D721Med (cell line): ENCODE data around the gene TAF11L9.
"Not testable (repeated sequence)": the region's sequence is repeated elsewhere in the genome, so short reads cannot be mapped to it uniquely, and the experiment has no call there.

Source experiments
- DNase-seq: peaks from one replicate; pipeline ENCODE4 v3.0.0; 2011; ENCODE audit warnings: low spot score; ENCODE audit not compliant: insufficient read length
- FAIRE-seq: peaks from 2 replicates; lab custom pipeline; 2011; peaks lifted over from hg19 to GRCh38; lab: Jason Lieb, UNC
- TF ChIP-seq, protein P1 (sequence below): IDR thresholded peaks from 2 replicates; pipeline ENCODE4 v1.5.1; 2012; ENCODE audit warnings: mild to moderate bottlenecking, control low read depth; ENCODE audit not compliant: insufficient read depth; ENCODE audit errors: missing control alignments

TAF11L9 gene

DNA sequence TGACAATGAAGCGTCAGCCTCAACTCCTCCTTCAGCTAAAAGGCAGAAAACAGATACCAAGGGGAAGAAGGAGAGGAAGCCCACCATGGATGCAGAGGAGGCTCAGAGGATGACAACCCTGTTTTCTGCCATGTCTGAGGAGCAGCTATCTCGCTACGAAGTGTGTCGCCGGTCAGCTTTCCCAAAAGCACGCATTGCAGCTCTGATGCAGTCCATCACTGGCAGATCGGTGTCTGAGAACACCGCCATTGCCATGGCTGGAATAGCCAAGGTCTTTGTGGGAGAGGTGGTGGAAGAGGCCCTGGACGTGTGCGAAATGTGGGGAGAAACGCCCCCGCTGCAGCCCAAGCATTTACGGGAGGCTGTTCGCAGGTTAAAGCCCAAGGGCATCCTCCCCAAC is 10.8 kb upstream of the TAF11L9 start:
- DNase-seq (no peak), FAIRE-seq (no peak)
- TF ChIP-seq, protein P1, sequence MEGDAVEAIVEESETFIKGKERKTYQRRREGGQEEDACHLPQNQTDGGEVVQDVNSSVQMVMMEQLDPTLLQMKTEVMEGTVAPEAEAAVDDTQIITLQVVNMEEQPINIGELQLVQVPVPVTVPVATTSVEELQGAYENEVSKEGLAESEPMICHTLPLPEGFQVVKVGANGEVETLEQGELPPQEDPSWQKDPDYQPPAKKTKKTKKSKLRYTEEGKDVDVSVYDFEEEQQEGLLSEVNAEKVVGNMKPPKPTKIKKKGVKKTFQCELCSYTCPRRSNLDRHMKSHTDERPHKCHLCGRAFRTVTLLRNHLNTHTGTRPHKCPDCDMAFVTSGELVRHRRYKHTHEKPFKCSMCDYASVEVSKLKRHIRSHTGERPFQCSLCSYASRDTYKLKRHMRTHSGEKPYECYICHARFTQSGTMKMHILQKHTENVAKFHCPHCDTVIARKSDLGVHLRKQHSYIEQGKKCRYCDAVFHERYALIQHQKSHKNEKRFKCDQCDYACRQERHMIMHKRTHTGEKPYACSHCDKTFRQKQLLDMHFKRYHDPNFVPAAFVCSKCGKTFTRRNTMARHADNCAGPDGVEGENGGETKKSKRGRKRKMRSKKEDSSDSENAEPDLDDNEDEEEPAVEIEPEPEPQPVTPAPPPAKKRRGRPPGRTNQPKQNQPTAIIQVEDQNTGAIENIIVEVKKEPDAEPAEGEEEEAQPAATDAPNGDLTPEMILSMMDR, result no peak

DNA sequence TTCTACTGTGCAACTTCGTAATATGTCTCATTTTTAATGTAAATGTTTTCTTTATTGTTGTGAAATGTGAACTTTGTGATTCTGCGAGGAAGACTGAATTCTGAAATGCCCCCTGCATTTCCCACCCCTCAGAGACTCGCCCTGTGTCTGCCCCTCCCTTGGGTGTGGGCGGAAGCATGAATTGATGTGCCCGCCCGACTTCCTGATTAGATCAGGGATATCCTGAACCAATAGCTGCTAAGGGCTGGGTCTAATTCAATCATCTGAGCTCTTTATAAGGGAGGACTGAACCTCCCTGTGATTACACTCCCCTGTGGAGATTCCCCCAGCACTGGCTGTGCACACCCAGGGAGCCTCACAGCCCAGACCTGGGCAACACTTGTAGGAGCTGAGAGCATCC is 9.7 kb upstream of the TAF11L9 start, which contains the start of gene TAF11L11:
TAF11L11 (plus strand) TSS at position 304 of the 400 bp plus-strand sequence.
- DNase-seq, FAIRE-seq: not testable (repeated sequence)

DNA sequence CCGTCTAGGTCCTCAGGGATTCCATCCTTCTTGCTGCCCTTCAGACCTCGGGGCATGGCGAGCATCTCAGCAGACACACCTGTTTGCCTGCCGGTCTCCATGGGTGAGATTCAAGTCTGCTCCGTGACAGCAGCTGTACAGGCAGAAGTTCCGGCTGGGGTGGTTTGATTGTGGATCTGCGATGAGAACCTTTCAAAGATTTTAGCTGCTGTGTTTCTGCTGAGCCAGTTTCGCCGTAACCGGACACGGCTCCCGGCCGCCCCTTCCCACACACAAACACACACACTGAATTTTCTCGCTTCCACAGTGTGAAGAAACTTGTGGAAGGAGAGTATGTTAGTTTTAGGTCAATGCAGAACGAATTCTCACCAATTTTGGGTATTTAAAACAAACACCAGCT is 3.5 kb upstream of the TAF11L9 start, which contains the start of gene TAF11L10:
TAF11L10 (minus strand) TSS at position 101 of the 400 bp plus-strand sequence.
- not testable (repeated sequence) for FAIRE-seq, DNase-seq

DNA sequence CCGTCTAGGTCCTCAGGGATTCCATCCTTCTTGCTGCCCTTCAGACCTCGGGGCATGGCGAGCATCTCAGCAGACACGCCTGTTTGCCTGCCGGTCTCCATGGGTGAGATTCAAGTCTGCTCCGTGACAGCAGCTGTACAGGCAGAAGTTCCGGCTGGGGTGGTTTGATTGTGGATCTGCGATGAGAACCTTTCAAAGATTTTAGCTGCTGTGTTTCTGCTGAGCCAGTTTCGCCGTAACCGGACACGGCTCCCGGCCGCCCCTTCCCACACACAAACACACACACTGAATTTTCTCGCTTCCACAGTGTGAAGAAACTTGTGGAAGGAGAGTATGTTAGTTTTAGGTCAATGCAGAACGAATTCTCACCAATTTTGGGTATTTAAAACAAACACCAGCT is 3.3 kb downstream of the TAF11L9 start, which contains the start of gene TAF11L8:
TAF11L8 (minus strand) TSS at position 101 of the 400 bp plus-strand sequence.
- FAIRE-seq, DNase-seq: not testable (repeated sequence)

DNA sequence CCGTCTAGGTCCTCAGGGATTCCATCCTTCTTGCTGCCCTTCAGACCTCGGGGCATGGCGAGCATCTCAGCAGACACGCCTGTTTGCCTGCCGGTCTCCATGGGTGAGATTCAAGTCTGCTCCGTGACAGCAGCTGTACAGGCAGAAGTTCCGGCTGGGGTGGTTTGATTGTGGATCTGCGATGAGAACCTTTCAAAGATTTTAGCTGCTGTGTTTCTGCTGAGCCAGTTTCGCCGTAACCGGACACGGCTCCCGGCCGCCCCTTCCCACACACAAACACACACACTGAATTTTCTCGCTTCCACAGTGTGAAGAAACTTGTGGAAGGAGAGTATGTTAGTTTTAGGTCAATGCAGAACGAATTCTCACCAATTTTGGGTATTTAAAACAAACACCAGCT is 8.5 kb downstream of the TAF11L9 start, which contains the start of gene TAF11L7:
TAF11L7 (minus strand) TSS at position 101 of the 400 bp plus-strand sequence.
- DNase-seq, FAIRE-seq: not testable (repeated sequence)
